CD4-positive, CD25-positive, alpha-beta regulatory T cell (primary cell): Measurements from ENCODE around the gene DUS4L. TPM values are rescaled to one million over a fixed set of nuclear protein-coding genes. Genes with fewer than 3 reads are reported as not detected.

ENCODE experiments used
- ATAC-seq, 2 donors: fragments of 150-1000 bp; cut with Tn5 transposase; one replicate each; pipeline ENCODE4 v1.10.0; 2021; ENCODE audit warnings: low read depth in 2 of 2, moderate number of reproducible peaks in 2 of 2, moderate library complexity in 1 of 2
- DNase-seq, 3 donors: peaks; one replicate each; pipeline versions ENCODE4 v3.0.0 to v3.0.0-alpha.2; 2012 to 2022; ENCODE audit warnings: mixed read lengths in 1 of 3
- H3K27ac ChIP-seq: one replicate; pipeline ENCODE4 v1.7.0; 2013; ENCODE audit warnings: mild to moderate bottlenecking, low read length; ENCODE audit not compliant: insufficient read depth, poor library complexity, severe bottlenecking
- H3K27me3 ChIP-seq: one replicate; pipeline ENCODE4 v1.7.0; 2013; ENCODE audit warnings: low read length; ENCODE audit not compliant: control insufficient read depth, insufficient read depth
- H3K36me3 ChIP-seq: one replicate; pipeline ENCODE4 v1.7.0; 2013; ENCODE audit warnings: mild to moderate bottlenecking, low read length, moderate library complexity; ENCODE audit not compliant: control insufficient read depth, insufficient read depth
- H3K4me1 ChIP-seq: 2 replicates; pipeline ENCODE4 v1.7.0; 2013; ENCODE audit warnings: mild to moderate bottlenecking, low read length; ENCODE audit not compliant: insufficient read depth, control insufficient read depth, poor library complexity, severe bottlenecking
- H3K4me3 ChIP-seq: one replicate; pipeline ENCODE4 v1.7.0; 2013; ENCODE audit warnings: low read depth, mild to moderate bottlenecking, low read length, moderate library complexity
- H3K9me3 ChIP-seq, 2 experiments: 1 replicate in 1 of 2; 2 replicates in 1 of 2; pipeline ENCODE4 v1.7.0; 2013; ENCODE audit warnings: low read length in 2 of 2, mild to moderate bottlenecking in 1 of 2, moderate library complexity in 1 of 2; ENCODE audit not compliant: control insufficient read depth in 2 of 2
- H3K27ac Mint-ChIP-seq, 3 donors: one replicate each; pipeline ENCODE4 v1.8.0; 2020 to 2022; ENCODE audit warnings: mild to moderate bottlenecking in 3 of 3, mixed read lengths in 3 of 3, moderate library complexity in 2 of 3
- H3K27me3 Mint-ChIP-seq: one replicate; pipeline ENCODE4 v1.8.0; 2022; ENCODE audit warnings: mild to moderate bottlenecking, mixed read lengths
- H3K36me3 Mint-ChIP-seq: one replicate; pipeline ENCODE4 v1.8.0; 2020; ENCODE audit warnings: mixed read lengths
- H3K4me1 Mint-ChIP-seq, 4 donors: one replicate each; pipeline ENCODE4 v1.8.0; 2020 to 2022; ENCODE audit warnings: mixed read lengths in 4 of 4, mild to moderate bottlenecking in 1 of 4
- H3K4me3 Mint-ChIP-seq, 4 donors: one replicate each; pipeline ENCODE4 v1.8.0; 2020 to 2022; ENCODE audit warnings: mild to moderate bottlenecking in 4 of 4, mixed read lengths in 4 of 4, moderate library complexity in 3 of 4
- H3K9me3 Mint-ChIP-seq, 7 donors: one replicate each; pipeline ENCODE4 v1.8.0; 2020 to 2022; ENCODE audit warnings: mixed read lengths in 7 of 7, mild to moderate bottlenecking in 3 of 7, moderate library complexity in 2 of 7
- polyA plus RNA-seq, 4 donors: library from polyadenylated mRNA; unstranded; fragments of 300-500 nt; fragmentation: Illumina TruSeq; gene quantifications; one replicate each; pipeline ENCODE4 v1.2.3, GENCODE V29; 2021
- total RNA-seq: library from RNA; stranded (reverse); gene quantifications from one replicate; pipeline ENCODE4 v1.2.3, GENCODE V29; 2022

Gene DUS4L
- total and polyA plus RNA-seq, 5 donors from 2014 or later: 4.4 to 6.9 (median 4.8) TPM

GRCh38 chr7:107622894-107623293 lies 59.1 kb downstream of the DUS4L start:
- DNase-seq: no peak

GRCh38 chr7:107627002-107627401 lies 63.2 kb downstream of the DUS4L start:
- no peaks in the 10 kb centered on the region for H3K4me1 Mint-ChIP-seq

More at GRCh38 chr7:107622894-107623293, 59.1 kb downstream of the DUS4L start:
- H3K27ac Mint-ChIP-seq: no peak overlapping the region
- H3K27me3 ChIP-seq: no peaks in the 10 kb centered on the region
- no peaks in the 10 kb centered on the region for H3K4me1 ChIP-seq
- H3K27me3 Mint-ChIP-seq: no peaks in the 10 kb centered on the region
- H3K4me1 Mint-ChIP-seq: no peaks in the 10 kb centered on the region
- no peak overlapping the region for H3K4me3 ChIP-seq
- peaks cover 4% of the 10 kb centered on the region for H3K36me3 Mint-ChIP-seq
- no peak for ATAC-seq
- H3K27ac ChIP-seq: no peak overlapping the region
- no peaks in the 10 kb centered on the region for H3K9me3 ChIP-seq
- no peak overlapping the region for H3K4me3 Mint-ChIP-seq
- no peaks in the 10 kb centered on the region for H3K36me3 ChIP-seq
- H3K9me3 Mint-ChIP-seq: peaks cover 0 to 1% (median 0%) of the 10 kb centered on the region in 7 donors

More at GRCh38 chr7:107627002-107627401, 63.2 kb downstream of the DUS4L start:
- no peak overlapping the region for H3K4me3 Mint-ChIP-seq
- no peak overlapping the region for H3K27ac Mint-ChIP-seq
- no peak for ATAC-seq
- Histone ChIP-seq H3K4me3 (no peak overlapping the region), H3K4me1 (no peaks in the 10 kb centered on the region), H3K9me3 (no peaks in the 10 kb centered on the region), H3K27me3 (no peaks in the 10 kb centered on the region), H3K36me3 (no peaks in the 10 kb centered on the region), H3K27ac (no peak overlapping the region)
- no peak for DNase-seq
- H3K27me3 Mint-ChIP-seq: no peaks in the 10 kb centered on the region
- peaks cover 20% of the 10 kb centered on the region for H3K36me3 Mint-ChIP-seq
- H3K9me3 Mint-ChIP-seq: peaks cover 0 to 1% (median 0%) of the 10 kb centered on the region in 7 donors

Other genes starting within 250 kb of the DUS4L start
- gene GPR22, start 93.9 kb upstream of the DUS4L start, total RNA-seq: not detected
- under 1 TPM in 3 of 4 donors, not detected in 1; 0.09 to 0.29 (median 0.19) TPM for gene GPR22, start 93.9 kb upstream of the DUS4L start, polyA plus RNA-seq
- gene COG5, start 51 bp upstream of the DUS4L start, total RNA-seq: 68.2 TPM
- 10 to 100 TPM; 23.2 to 47.9 (median 31.0) TPM for gene COG5, start 51 bp upstream of the DUS4L start, polyA plus RNA-seq
- 15.5 TPM for gene BCAP29, start 16.3 kb downstream of the DUS4L start, total RNA-seq
- gene BCAP29, start 16.3 kb downstream of the DUS4L start, polyA plus RNA-seq: 10 to 100 TPM; 29.6 to 47.4 (median 35.5) TPM
- gene SLC26A4, start 96.9 kb downstream of the DUS4L start, total RNA-seq: 0.10 TPM
- gene SLC26A4, start 96.9 kb downstream of the DUS4L start, polyA plus RNA-seq: under 1 TPM in 2 of 4 donors, not detected in 2; 0.11 to 0.21 TPM
- gene CBLL1, start 180.2 kb downstream of the DUS4L start, total RNA-seq: 66.9 TPM
- gene CBLL1, start 180.2 kb downstream of the DUS4L start, polyA plus RNA-seq: 100 to 1,000 TPM; 127 to 150 (median 143) TPM
- not detected for gene SLC26A3, start 239.3 kb downstream of the DUS4L start, total RNA-seq
- gene SLC26A3, start 239.3 kb downstream of the DUS4L start, polyA plus RNA-seq: under 1 TPM in 1 of 4 donors, not detected in 3; 0.26 TPM